ENCODE results near the gene TCERG1L.
"Not testable (repeated sequence)": the region's sequence is repeated elsewhere in the genome, so short reads cannot be mapped to it uniquely, and the experiment has no call there.

Gene TCERG1L

DNA sequence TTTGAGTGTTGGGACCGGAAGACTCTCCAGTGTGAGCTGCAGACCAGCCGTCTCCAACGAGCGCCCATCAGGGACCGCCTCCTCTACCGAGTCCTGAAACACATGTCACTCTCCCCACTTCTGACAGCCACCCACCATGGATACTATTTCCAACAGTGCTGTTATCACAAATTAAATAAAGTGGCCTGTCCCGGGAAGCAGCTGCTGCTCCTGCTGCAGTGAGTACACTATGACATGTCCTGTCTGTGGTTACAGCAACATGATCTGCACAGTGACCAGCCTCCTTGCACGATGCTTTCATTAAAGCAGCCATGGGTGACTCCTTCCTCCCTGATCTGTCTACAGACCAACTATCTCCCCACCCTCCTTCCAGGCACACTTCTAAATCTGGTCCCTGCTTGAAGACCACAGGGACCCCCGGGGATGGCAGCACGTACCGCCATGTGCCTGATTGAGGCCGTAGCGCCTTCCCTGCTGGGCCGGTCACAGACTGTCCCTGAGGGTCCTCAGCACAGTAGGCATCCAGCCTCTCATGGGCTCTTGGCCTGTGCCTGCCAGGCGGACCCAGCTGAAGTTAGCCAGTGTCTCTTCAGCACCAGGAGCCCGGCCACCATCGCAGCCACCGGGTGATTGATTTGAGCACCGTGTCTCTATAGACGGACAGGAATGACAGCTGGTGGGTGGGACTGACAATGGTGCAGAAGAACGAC, 58.8 kb downstream of the TCERG1L start:
- Histone ChIP-seq H3K27ac (no peak overlapping the region), H3K4me3 (no peak overlapping the region)

- H3K27ac ChIP-seq, result no peak overlapping the region
These were observed 60.4 kb downstream of the TCERG1L start for GRCh38 chr10:131251146-131251541.

GRCh38 chr10:131250454-131251145, 60.9 kb downstream of the TCERG1L start:
- Histone ChIP-seq H3K4me3 (no peak overlapping the region), H3K27ac (no peak overlapping the region)

More at GRCh38 chr10:131251146-131251541, 60.4 kb downstream of the TCERG1L start:
- no peak overlapping the region for H3K4me3 ChIP-seq

DNA sequence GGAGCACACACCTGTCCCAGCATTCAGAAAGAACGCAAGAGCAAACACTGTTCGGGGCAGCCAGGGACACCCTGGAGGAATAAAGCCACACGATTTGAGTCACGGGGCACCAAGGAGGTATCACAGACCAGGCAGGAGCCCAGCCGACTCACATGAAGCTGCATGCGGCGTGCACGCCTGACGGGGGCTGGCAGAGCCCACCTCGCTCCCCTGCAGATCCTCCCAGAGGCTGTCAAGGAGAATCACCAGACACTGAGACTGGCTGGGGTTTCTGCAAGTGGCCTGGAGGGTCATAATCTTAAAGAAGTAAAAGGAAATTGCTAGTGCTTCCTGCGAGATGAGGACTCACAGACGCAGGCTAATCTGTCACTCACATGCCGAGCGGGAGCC, 61.6 kb downstream of the TCERG1L start:
- Histone ChIP-seq H3K27ac (no peak overlapping the region), H3K4me3 (no peak overlapping the region)

- Histone ChIP-seq H3K4me3 (no peak overlapping the region), H3K27ac (no peak overlapping the region)
These were observed 62.1 kb downstream of the TCERG1L start for GRCh38 chr10:131249238-131249954.

DNA sequence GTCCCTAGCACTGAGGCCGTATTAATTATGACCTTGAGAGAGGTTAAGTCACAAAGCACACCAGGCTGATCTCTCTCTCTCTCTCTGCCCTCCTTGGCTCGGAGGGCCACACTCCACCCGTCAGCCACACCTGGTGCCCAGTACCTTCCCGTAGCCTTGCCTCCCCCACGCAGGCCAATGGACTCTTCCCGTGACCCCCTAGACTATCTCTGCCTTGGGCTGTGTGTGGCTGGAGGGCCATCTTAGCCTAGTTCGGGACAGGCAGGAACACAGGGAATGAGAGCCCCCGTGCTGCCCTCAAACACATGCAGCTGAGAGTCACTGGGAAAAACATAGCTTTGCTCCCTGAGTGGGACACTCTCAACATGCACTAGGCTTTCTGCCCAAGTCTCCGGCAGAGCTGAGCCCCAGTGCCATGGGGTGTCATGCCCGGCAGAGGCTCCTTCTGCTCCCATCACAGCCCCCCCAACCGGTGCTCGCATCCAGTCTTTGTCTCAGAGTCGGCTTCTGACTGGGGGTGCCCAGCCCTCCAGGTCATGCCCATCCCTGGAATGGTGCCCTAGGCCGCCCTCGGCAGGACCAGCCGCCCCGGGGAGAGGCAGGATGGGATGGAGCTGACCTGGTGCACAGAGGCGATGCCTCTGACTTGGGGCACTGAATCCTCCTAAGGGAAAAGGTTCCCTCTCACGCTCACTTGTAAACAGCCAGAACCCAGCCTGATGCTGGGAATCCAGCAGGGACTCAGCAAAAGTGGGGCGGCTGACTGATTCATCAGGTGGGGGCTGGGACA, 63.0 kb downstream of the TCERG1L start:
- Histone ChIP-seq H3K27ac (no peak overlapping the region), H3K4me3 (no peak overlapping the region)

DNA sequence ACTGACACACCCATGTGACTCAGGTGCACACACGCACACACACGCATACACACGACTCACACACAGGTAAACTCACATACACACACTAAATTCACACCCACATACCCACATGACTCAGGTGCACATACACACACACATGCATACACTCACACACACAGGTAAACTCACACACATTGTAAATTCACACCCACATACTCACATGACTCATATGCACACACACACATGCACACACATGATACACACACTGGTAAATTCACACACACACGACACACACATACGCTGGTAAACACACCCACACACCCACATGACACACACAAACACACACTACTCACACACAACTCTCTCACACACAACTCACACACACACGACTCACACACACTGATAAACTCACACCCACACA, 63.6 kb downstream of the TCERG1L start:
- H3K27ac ChIP-seq, result no peak overlapping the region
- no peak overlapping the region for H3K4me3 ChIP-seq

DNA sequence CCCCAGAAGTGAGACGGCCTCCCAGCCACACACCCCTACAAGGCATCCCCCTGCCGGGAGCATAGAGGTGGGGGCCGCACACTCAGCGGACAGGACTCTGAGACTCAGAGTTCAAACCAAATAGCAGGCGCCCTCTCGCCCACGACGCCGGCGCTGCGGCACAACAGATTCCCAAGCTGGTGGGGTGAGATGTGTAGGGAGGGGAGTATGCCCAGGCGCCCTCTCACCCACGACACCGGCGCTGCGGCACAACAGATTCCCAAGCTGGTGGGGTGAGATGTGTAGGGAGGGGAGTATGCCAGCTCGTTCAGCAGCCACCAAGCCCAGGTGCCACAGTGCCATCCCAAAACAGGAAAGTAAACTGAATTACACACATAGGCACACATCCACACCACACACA, 64.7 kb downstream of the TCERG1L start:
- no peak overlapping the region for H3K27ac ChIP-seq
- no peak overlapping the region for H3K4me3 ChIP-seq

DNA sequence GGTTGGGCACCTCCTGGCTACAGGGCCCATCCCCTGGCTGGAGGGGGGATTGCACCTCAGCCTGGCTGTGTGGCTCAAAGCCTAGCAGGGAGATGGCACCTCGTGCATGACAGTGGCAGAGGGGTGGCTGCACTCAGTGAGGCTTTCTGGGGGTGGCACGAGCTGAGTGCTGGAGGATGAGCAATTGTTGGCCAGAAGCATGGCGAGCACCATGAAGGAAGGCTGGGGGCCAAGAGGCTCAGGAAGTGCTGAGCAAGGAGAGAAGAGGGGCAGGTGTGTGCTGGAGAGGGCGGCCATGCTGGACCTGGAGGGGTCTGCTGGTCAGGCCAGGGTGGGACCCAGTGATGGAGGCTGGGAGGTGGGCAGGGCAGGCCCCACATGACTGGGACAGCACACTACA, 65.4 kb downstream of the TCERG1L start:
- Histone ChIP-seq H3K27ac (no peak overlapping the region), H3K4me3 (no peak overlapping the region)

- Histone ChIP-seq H3K27ac (no peak overlapping the region), H3K4me3 (no peak overlapping the region)
These were observed 66.0 kb downstream of the TCERG1L start for GRCh38 chr10:131245475-131246059.

DNA sequence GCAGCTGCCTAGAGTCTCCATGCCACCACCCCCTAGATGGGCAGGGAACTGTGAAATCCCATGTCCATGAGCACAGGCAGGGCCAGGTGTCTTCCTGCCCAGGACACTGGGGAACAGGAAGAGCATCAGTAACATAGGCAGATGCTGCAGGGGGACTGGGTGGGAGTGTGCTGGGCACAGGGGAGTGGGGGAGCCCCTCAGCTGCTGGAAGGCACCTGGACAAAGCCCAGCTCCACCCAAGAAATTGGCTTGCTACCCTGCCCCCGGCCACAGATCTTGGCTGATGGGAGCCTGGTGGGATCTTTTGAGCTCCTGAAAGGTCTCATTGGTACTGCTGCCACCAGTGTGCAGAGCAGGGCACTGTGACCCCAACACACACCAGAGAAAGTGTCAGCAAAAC, 66.7 kb downstream of the TCERG1L start:
- Histone ChIP-seq H3K27ac (no peak overlapping the region), H3K4me3 (no peak overlapping the region)

DNA sequence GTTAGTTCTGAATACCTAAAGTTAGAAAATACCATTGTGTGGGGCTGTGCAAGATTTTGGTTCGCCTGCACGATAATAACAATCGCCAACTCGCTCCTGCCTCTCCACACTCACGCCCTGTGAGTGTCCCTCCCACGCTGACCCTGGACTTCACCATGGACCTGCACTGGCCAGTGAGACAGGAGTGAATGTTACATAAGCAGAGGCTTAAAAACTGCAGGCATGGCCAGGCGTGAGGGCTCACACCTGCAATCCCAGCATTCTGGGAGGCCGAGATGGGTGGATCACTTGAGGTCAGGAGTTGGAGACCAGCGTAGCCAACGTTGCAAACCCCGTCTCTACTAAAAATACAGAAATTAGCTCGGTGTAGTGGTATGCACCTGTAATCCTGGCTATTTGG, 68.4 kb downstream of the TCERG1L start:
- Histone ChIP-seq H3K27ac (no peak overlapping the region), H3K4me3 (no peak overlapping the region)

DNA sequence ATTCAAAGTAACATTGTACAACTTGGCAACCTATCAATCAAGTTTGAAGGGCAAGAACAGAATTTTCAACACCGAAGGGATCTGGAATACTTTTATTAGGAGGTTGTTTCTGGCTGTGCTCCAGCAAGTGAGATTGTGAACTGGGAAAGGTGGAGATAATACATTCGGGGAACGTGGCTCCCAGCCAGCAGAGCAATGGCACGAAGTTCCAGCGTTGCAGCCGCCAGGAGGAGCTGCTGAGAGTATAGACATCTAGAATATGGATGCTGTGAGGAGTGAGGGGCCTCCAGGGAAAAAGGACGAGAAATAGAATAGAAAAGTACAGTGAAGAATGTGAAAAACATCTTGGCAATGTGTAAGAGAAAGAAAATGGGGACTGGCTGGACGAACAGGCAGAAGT, 69.5 kb downstream of the TCERG1L start:
- H3K27ac ChIP-seq, result no peak overlapping the region
- no peak overlapping the region for H3K4me3 ChIP-seq

DNA sequence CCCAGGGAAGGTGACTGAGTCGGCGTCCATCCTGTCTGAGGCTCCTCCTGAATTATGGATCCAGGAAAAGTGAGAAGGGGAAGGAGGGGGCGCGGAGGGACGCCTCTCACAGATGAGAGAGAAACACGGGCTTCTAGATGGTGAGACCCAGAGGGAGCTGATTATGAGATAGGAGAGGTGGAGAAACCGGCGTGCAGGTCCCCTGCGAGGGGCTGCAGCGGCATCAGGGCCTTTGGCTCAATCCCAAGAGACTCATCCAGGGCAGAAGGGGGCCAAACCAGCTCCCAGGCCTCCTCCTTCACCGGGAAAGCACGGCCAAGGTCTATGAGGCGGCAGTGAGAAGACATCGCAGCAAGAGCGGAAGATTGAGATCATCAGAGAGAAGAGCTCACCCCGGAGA, 70.8 kb downstream of the TCERG1L start:
- H3K27ac ChIP-seq, result no peak overlapping the region
- no peak overlapping the region for H3K4me3 ChIP-seq

DNA sequence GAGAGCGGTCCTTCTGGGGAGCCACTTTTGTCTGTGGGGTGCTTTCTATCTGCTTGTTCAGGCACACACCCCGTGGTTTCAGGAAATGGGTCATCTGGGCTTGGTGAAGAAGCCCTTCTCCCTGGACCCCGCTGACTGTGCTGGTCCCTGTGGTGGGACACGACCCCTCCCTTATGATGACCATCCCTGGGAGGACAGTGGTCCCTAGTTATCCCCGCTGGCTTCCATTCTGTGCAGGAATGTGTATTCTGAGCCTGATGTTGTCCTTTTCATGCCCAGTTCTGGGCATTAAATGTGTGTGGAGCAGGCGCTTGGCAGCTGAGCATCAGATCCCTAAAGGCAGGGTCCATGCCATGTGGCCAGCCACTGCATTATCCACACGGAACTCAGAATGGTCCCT, 71.6 kb downstream of the TCERG1L start:
- H3K27ac ChIP-seq, result no peak overlapping the region
- no peak overlapping the region for H3K4me3 ChIP-seq

DNA sequence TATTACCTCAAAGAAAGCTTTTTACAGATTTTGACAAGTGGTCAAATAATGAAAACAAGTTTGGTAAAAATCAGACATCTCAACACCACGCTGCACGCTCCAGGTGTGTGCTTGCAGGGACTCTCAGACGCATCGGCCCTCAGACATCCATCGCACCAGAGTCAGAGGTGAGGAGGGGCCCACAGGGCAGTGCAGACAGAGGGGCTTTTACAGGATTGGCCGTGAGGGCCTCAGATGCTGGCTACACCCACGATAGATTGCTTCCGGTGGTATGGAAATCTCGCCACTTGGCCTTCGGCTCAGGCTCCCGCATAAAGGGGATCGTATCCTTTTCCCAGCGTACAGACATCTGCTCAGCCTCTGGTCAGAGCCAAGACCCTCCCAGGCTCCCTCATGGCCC, 72.1 kb downstream of the TCERG1L start:
- no peak overlapping the region for H3K27ac ChIP-seq
- no peak overlapping the region for H3K4me3 ChIP-seq

DNA sequence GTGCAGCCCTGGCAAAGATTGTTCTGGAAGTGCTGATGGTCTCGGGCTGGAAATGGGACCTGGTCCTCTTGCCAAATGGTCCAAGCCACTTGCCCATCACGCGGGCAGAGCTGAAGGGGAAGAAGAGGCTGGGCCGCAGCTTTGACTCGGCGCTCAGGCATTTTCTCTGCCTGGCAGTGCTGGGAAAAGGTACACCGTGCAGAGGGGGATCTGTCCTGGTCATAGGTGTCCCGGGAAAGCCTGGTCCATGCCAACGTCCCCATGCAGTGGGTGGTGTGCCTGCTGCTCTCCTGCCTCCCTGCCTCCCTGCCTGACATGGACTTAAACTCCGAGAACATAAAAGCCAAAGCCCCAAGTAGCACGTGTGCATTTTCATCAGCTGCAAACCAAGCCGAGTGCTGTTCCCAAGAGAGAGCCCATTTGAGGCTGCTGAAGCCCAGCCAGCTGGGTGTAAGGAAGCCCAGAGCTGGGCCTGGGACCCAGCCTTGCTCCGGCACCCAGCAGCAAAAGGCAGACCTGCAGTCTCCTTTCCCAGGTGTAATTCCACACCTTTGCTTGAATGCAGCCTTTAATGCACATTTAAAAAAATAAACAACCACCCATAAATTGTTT, 72.7 kb downstream of the TCERG1L start:
- Histone ChIP-seq H3K4me3 (no peak overlapping the region), H3K27ac (no peak overlapping the region)

DNA sequence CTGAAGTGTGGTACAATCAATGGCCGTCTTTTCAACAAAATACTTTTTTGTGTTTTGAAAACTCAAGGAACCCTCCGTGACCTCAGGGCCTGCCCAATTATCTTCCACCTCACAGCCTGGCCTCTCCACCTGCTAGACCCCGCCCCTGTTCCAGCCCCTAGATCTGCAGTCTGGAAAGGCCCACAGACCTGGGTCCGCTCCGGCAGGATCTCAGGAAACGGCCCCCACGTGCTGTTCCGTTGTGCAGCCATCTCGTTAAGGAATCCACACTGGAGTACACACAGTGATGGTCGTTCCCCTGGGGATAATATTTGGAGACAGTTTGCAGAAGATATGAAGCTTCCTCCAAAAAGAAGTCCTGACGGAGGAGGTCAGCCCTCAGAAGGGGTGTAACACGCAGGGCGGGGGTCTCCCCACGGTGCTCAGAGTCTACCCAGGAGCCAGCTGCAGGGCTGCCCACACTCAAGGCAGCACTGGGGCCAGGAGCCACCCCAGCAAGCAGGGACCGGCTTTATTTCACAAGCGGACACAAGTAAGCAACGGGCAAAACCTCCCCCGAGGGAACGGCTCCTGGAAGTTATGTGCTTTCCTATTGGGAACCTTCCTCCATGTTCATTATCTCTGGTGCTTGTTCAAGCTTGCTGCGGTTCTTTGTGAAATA, 73.4 kb downstream of the TCERG1L start:
- H3K4me3 ChIP-seq, result no peak overlapping the region
- H3K27ac ChIP-seq, result no peak overlapping the region

GRCh38 chr10:131234606-131235005, 76.9 kb downstream of the TCERG1L start:
- not testable (repeated sequence) for H3K27ac ChIP-seq, H3K4me3 ChIP-seq

Measured in skin epidermis (tissue), 12 donors.